A673 (cell line): ENCODE results near the gene PHKG1.

Source experiments
- CTCF ChIP-seq: fragments of 300-800, 200-600 bp; sonication (generic); conservative IDR thresholded peaks from 2 replicates; pipeline ENCODE4 v1.5.1; 2017; ENCODE audit warnings: low read depth, mild to moderate bottlenecking, antibody characterized with exemption, low read length, moderate library complexity, mixed read lengths
- EZH2 ChIP-seq: fragments of 200-600 bp; sonication (generic); IDR thresholded peaks from 2 replicates; pipeline ENCODE4 v1.6.1; 2017; ENCODE audit warnings: borderline replicate concordance, low read depth, mild to moderate bottlenecking, mixed read lengths, antibody characterized with exemption, low read length; ENCODE audit not compliant: poor library complexity, severe bottlenecking

DNA sequence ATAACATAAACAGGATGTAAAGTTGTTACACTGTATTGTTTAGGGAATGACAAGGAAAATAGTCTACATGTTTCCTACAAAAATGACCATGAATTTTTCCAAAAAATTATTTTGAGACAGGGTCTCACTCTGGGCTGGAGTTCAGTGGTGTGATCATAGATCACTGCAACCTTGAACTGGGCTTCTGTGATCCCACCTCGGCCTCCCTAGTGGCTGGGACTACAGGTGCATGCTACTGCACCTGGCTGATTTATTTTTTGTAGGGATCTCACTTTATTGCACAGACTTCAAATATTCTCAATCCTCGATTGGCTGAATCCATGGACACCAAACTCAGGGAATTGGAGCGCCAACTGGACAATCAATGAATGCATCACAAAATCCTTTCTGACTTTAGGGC lies 6.9 kb upstream of the PHKG1 start:
- no peak for TF ChIP-seq CTCF
- no peak for TF ChIP-seq EZH2
